GM18861 (cell line): ENCODE results near the gene RGS17.
"Not testable (repeated sequence)": the region's sequence is repeated elsewhere in the genome, so short reads cannot be mapped to it uniquely, and the experiment has no call there.

Experiments used
- ATAC-seq: cut with Tn5 transposase; IDR thresholded peaks from one replicate; pipeline ENCODE4 v1.9.1; 2021; ENCODE audit not compliant: unreplicated experiment

RGS17 gene

GRCh38 chr6:153043719-153044118 is 87.4 kb downstream of the RGS17 start:
- ATAC-seq, result no peak

DNA sequence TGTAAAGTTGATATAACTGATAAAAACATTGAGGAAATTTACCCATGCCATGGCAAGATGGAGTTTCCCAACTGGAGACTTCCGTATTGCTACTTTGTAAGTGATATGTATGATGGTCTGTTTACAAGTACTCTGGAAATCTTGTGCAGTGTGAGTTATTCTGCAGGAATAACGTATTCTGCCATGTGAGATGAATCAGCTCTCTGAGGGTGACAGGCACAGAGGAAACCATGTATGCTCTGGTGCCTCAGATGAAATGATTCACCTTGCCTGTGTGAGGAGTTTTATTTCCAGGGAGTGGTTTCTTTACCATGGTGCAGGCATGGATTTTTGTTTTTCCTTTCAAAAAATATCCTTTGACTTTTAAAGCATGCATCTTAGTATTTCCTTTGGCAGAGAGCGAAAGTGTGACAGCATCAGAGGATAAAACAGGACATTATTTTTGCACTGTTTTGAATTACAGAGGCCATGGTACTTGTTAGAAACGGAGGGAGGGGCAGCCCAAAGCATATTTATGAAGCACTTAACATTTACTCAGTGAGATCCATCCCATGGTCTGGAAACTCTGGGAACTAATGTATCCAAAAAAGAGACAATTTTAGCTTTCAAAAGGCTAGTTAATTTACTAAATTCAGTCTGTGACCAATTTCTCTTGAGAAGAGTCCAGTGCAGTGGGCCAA is 92.6 kb downstream of the RGS17 start:
- no peak for ATAC-seq

GRCh38 chr6:153034139-153034538 is 96.9 kb downstream of the RGS17 start:
- ATAC-seq, result no peak

GRCh38 chr6:153032255-153032882 is 98.7 kb downstream of the RGS17 start:
- no peak for ATAC-seq

GRCh38 chr6:153031335-153031955 is 99.6 kb downstream of the RGS17 start:
- no peak for ATAC-seq

GRCh38 chr6:153028963-153029362 is 102.1 kb downstream of the RGS17 start:
- no peak for ATAC-seq

GRCh38 chr6:153028286-153028685 is 102.8 kb downstream of the RGS17 start:
- ATAC-seq, result no peak

GRCh38 chr6:153027480-153027879 is 103.6 kb downstream of the RGS17 start:
- no peak for ATAC-seq

GRCh38 chr6:153024709-153025017 is 106.4 kb downstream of the RGS17 start:
- no peak for ATAC-seq

- ATAC-seq, result peak; percentile 99
Measured at GRCh38 chr6:153023977-153024708, 106.9 kb downstream of the RGS17 start.

GRCh38 chr6:153018355-153018754 is 112.7 kb downstream of the RGS17 start:
- no peak for ATAC-seq

DNA sequence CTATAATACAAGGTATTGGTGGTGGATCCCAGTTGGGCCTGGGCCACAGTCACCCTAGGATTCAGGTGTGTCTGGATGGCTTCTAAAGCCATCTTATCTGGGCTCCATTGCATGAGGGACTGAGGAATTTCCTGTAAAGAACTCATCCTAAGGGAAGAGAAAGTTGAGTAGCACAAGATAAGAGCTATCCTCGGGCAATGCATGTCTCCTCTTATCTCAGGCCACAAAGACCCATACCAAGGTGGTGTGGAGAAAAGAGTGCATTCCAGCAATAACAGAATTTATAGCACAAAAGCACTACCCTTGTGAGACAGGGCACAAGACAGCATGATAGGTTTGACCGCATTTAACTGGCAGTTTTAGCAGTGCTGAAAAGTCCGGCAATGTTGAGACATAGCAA is 114.2 kb downstream of the RGS17 start:
- no peak for ATAC-seq

DNA sequence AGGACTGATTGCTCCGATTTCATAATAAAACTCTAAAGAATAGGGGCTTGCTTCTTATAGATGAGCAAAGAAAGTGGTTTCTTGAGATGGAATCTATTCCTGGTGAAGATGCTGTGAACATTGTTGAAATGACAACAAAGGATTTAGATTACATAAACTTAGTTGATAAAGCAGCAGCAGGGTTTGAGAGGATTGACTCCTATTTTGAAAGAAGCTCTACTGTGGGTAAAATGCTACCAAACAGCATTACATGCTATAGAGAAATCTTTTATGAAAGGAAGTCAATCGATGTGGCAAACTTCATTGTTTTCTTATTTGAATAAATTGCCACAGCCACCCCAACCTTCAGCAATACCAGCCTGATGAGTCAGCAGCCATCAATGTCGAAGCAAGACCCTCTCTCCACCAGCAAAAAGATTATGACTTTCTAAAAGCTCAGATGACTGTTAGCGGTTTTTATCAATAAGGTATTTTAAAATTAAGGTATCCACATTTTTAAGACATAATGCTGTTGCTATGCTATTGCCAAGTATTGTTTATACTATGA is 115.9 kb downstream of the RGS17 start:
- no peak for ATAC-seq

- no peak for ATAC-seq
Measured at GRCh38 chr6:153013438-153013837, 117.6 kb downstream of the RGS17 start.

GRCh38 chr6:153012856-153013255 is 118.2 kb downstream of the RGS17 start:
- no peak for ATAC-seq

GRCh38 chr6:153003366-153003690 is 127.8 kb downstream of the RGS17 start:
- no peak for ATAC-seq

DNA sequence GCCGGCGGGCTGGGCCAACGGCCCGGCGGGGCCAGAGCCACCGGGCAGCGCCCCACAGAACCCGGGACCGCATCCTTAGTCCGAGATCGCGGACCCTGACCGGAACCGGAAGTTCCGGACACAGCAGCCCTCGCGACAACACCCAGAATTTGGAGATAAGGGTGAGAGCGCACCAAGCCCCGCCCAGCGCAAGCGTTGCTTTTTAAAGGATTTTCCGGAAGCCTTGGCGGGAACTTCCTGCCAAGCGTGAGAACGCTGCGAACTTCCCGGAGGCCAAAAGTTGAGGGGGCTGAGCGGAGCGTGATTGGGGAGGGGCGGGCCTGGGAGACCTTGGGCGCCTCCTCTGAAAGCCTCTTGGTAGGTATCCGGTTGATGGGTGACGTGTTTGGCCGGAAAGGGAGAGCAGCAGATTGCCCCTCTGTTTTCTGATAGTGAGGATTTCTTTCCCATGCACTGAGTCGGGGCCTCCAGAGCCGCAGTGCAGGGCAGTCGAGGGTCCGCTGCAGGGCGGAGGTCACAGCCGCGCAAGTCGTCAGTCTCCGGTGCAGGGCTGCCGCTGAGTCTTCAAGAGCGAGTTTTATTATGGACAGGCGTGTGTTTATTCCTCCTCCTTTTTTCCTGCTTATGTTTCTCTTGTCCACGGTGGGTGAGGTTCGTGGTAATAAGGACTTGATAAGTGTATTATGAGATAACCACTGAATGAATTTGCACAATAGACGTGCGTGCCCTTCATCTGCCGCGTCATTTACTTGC is 128.3 kb downstream of the RGS17 start, which contains the start of gene MTRF1L:
MTRF1L (minus strand) TSS at position 97 of the 753 bp plus-strand sequence; CDS start at position 73, 24 bp downstream.
- ATAC-seq, result peak; percentile 92

DNA sequence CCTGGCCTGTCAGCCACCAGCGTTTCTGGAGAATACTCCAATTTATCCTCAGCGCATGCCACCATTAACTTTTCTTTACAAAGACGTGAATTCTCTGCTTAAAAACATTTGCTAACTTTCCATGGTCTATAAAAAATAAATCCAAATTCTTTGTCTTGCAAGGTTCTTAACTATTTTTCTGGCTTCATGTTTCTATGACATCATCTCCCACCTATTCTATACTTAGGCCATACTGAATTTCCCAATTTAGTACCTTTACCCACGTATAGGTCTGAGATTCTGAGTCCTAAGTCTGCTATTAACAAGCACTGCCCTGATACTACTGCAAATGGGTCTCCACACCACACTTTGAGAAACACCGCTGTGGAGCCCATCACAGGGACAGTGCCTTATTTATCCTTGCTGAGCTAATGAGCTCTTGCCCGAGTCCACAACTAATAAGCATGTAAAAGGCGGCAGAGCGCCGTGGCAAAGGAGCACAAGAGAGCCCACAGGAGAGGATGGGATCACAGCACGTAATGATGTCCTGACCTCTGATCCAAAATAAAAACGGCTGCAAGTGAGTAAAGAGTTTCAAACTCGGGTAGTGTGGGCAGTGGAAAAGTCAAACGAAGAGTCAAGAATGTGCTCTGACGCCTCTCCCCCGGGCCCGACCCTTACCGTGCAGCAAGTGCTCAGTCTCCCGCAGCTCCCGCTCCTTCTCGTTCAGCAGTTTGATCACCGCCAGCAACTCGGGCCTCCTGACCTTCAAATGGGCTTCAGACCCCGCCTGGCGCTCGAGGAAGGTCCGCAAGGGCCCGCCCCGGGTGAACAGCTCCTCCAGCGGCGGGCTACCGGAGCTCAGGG is 129.1 kb downstream of the RGS17 start:
- peak; percentile 9 for ATAC-seq

GRCh38 chr6:153000790-153001189 is 130.3 kb downstream of the RGS17 start:
- not testable (repeated sequence) for ATAC-seq

- ATAC-seq, result no peak
Measured at GRCh38 chr6:153000243-153000642, 130.8 kb downstream of the RGS17 start.
